ENCODE measurements around the gene MUC6. TPM values are rescaled to one million over a fixed set of nuclear protein-coding genes. Genes with fewer than 3 reads are reported as not detected.

The MUC6 gene
- total RNA-seq, 1 donor: not detected

DNA sequence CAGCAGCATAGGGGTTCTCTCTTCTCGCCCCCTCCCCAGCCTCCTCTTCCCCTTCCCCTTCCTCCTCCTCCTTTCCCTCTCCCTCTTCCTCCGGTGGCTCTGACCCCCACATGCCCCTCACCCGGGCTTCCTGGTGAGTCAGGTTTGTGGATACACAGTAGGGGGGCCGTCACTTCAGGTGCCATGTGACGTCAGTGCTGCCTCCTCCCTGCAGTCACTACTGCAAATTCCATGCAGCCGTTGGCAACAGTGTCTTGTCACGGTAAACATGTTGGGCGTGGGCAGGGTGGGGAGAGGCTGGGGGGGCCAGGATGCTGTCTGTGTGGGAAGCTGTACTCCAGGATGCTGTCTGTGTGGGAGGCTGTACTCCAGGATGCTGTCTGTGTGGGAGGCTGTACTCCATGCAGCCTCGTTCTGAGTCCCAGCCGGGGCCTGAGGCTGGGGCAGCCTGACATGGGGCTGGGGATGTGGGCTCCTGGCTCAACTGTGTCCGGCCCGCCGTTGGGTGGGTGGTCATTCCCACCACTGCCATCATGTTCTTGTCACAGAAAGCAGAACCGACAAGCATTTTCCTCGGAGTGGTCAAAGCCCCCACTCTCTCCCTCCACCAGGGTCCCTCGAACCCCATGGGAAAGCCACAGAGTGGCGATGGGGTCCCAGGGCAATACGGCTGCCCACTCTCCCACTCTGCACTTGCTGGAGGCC is 35.8 kb upstream of the MUC6 start:
- no peak for TF ChIP-seq CTCF (IDR thresholded peaks at IDR 0.05; ENCODE audit: insufficient read depth, low read length)
- no peak overlapping the region for H3K4me3 ChIP-seq (ENCODE audit: low read depth, low read length)
- DNase-seq (ENCODE audit: low read depth): peak; percentile 19

GRCh38 chr11:1071571-1072115 is 35.1 kb upstream of the MUC6 start:
- no peak for TF ChIP-seq CTCF (IDR thresholded peaks at IDR 0.05; ENCODE audit: insufficient read depth, low read length)
- no peak overlapping the region for H3K4me3 ChIP-seq (ENCODE audit: low read depth, low read length)
- DNase-seq (ENCODE audit: low read depth): no peak

DNA sequence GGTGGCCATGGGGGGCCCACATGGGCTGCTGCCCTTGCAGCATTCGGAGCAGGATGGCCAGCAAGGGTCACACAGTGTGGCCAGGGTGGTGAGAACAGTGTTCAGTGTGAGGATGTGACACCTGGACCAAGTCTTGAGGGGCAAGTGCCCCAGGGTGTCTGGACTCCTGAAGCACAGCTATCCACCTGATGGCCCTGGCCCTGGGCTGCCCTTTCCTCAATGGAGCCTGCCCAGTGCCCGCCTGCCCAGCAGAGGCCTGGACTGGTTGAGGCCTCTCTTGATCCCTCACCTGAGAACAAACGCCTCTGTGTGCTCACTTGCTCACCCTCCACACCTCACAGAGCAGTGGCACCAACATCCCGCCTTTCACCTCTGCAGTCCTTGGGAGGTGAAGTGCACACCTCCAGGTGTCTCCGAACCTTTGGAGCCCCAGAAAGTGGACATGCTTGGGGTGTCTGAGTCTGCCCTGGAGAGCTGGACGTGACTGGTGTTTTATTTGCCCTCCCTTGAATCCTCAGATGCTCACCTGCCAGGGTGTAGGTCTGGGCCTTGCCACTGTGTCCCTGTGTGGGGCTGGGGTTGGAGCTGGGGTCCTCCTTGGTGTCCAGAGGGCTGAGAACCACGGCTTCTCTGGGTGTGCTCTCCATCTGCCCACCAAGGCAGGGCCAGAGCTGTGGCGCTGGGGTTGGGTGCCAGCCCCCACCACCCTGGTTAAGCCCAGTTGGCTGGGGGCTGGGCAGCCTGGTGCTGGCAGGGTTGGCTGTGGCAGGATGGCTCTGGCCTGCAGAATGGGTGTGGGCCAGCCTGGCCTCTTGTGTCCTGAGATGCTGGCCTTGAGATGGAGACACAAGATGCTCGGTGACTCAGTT is 34.3 kb upstream of the MUC6 start:
- no peak overlapping the region for H3K4me3 ChIP-seq (ENCODE audit: low read depth, low read length)
- TF ChIP-seq CTCF (IDR thresholded peaks at IDR 0.05; ENCODE audit: insufficient read depth, low read length): no peak
- no peak for DNase-seq (ENCODE audit: low read depth)

- TF ChIP-seq CTCF (IDR thresholded peaks at IDR 0.05; ENCODE audit: insufficient read depth, low read length): no peak
- H3K4me3 ChIP-seq (ENCODE audit: low read depth, low read length): no peak overlapping the region
- DNase-seq (ENCODE audit: low read depth): no peak
These were observed 33.2 kb upstream of the MUC6 start for GRCh38 chr11:1069740-1070139.

DNA sequence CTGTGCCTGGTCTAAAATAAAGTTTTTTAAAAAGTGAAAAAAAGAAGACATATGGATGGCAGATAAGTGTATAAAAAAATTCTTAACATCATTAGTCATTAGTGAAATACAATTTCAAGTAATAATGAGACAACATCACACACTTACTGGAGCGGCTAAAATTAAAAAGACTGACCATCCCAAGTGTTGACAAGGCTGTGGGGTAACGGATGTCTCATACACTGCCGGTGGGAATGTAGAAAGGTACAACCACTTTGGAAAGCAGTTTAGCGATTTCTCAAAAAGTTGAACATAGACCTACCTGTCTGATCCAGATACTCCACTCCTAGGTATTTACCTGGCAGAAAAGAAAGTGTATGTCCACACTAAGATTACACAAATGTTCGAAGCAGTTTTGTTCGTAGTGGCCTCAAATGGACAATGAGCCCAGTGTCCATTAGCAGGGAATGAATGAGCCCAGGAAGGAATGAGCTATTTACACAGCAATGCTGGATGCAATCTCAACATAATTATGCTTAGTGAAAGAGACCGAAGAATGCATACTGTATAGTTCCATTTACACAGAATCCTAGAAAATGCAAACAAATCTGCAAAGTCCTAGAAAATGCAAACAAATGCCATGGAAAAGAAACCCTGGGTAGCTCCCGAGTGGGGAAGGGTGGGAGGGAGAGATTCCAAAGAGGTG is 31.4 kb upstream of the MUC6 start:
- no peak for DNase-seq (ENCODE audit: low read depth)
- TF ChIP-seq CTCF (IDR thresholded peaks at IDR 0.05; ENCODE audit: insufficient read depth, low read length): no peak
- no peak overlapping the region for H3K4me3 ChIP-seq (ENCODE audit: low read depth, low read length)

DNA sequence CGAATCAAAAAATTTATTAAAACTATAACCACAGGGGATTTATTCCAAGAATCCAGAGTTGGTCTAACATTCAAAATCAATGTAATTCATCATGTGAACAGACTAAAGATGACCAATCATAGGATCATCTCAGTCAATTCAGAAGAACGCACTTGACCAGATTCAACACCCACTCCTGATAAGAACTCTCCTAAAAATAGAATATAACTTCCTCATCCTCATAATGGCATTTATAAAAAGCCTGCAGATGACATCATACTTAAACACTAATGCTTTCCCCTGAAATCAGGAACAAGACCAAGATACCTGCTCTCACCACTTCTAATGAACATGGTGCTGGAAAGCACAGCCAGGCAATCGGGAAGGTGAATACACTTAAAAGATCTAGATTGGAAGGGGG is 27.6 kb upstream of the MUC6 start:
- no peak for TF ChIP-seq CTCF (IDR thresholded peaks at IDR 0.05; ENCODE audit: insufficient read depth, low read length)
- no peak overlapping the region for H3K4me3 ChIP-seq (ENCODE audit: low read depth, low read length)
- peak; percentile 38 for DNase-seq (ENCODE audit: low read depth)

Data from fibroblast of the aortic adventitia (primary cell).